GM21515 (cell line): ENCODE data around the gene DAGLB.
"Not testable (repeated sequence)": the region's sequence is repeated elsewhere in the genome, so short reads cannot be mapped to it uniquely, and the experiment has no call there.

Experiments used
- ATAC-seq: cut with Tn5 transposase; IDR thresholded peaks from one replicate; pipeline ENCODE4 v1.9.1; 2021; ENCODE audit not compliant: unreplicated experiment

DAGLB gene

GRCh38 chr7:6401536-6401935 is 46.2 kb downstream of the DAGLB start:
- no peak for ATAC-seq

GRCh38 chr7:6400243-6401105 is 47.3 kb downstream of the DAGLB start:
- ATAC-seq: not testable (repeated sequence)

- no peak for ATAC-seq
Measured at GRCh38 chr7:6399351-6399750, 48.4 kb downstream of the DAGLB start.

- no peak for ATAC-seq
Measured at GRCh38 chr7:6398943-6399342, 48.8 kb downstream of the DAGLB start.

GRCh38 chr7:6397759-6398495 is 49.8 kb downstream of the DAGLB start:
- not testable (repeated sequence) for ATAC-seq

GRCh38 chr7:6395898-6396595 is 51.7 kb downstream of the DAGLB start:
- no peak for ATAC-seq

GRCh38 chr7:6394114-6394513 is 53.6 kb downstream of the DAGLB start:
- no peak for ATAC-seq

GRCh38 chr7:6393667-6394056 is 54.1 kb downstream of the DAGLB start:
- ATAC-seq: no peak

GRCh38 chr7:6392712-6393666 is 54.8 kb downstream of the DAGLB start:
- no peak for ATAC-seq

GRCh38 chr7:6389728-6390127 is 58.0 kb downstream of the DAGLB start:
- no peak for ATAC-seq

- ATAC-seq: no peak
Measured at GRCh38 chr7:6387734-6388294, 59.9 kb downstream of the DAGLB start.

- ATAC-seq: no peak
Measured at GRCh38 chr7:6386779-6387178, 61.0 kb downstream of the DAGLB start.

- ATAC-seq: no peak
Measured at GRCh38 chr7:6385909-6386560, 61.7 kb downstream of the DAGLB start.

GRCh38 chr7:6385110-6385781 is 62.5 kb downstream of the DAGLB start:
- no peak for ATAC-seq

GRCh38 chr7:6384327-6384726 is 63.4 kb downstream of the DAGLB start:
- no peak for ATAC-seq

GRCh38 chr7:6382817-6383216 is 64.9 kb downstream of the DAGLB start:
- no peak for ATAC-seq

GRCh38 chr7:6381846-6382245 is 65.9 kb downstream of the DAGLB start:
- ATAC-seq: not testable (repeated sequence)

- ATAC-seq: no peak
Measured at GRCh38 chr7:6380310-6381095, 67.3 kb downstream of the DAGLB start.
